Kidney glomerular epithelial cell (primary cell): ENCODE data around the gene STIL.

Source experiments
- DNase-seq: peaks from one replicate; lab custom pipeline; 2025; lab: John Stamatoyannopoulos, UW

The STIL gene

GRCh38 chr1:47235241-47235681, 78.7 kb downstream of the STIL start:
- DNase-seq = no peak

- no peak for DNase-seq
These were observed 80.8 kb downstream of the STIL start for GRCh38 chr1:47233186-47233585.

GRCh38 chr1:47232187-47232874, 81.6 kb downstream of the STIL start, which contains the start of gene TAL1:
TSS of gene TAL1 (minus strand) at chr1:47232225. CDS start at chr1:47225888, 6,337 bp downstream.
- DNase-seq = no peak

- no peak for DNase-seq
These were observed 82.4 kb downstream of the STIL start for GRCh38 chr1:47231301-47232186.

GRCh38 chr1:47230692-47231300, 83.2 kb downstream of the STIL start:
- DNase-seq = no peak

- DNase-seq = no peak
These were observed 83.9 kb downstream of the STIL start for GRCh38 chr1:47229886-47230691.

GRCh38 chr1:47229031-47229885, 84.7 kb downstream of the STIL start:
- DNase-seq = no peak

GRCh38 chr1:47228644-47229030, 85.3 kb downstream of the STIL start:
- no peak for DNase-seq

- no peak for DNase-seq
These were observed 86.4 kb downstream of the STIL start for GRCh38 chr1:47227341-47228232.

- DNase-seq = no peak
These were observed 87.1 kb downstream of the STIL start for GRCh38 chr1:47226839-47227215.

- no peak for DNase-seq
These were observed 87.7 kb downstream of the STIL start for GRCh38 chr1:47226121-47226838.

GRCh38 chr1:47225430-47226100, 88.4 kb downstream of the STIL start:
- no peak for DNase-seq

GRCh38 chr1:47224676-47225399, 89.1 kb downstream of the STIL start:
- DNase-seq = no peak

- no peak for DNase-seq
These were observed 89.8 kb downstream of the STIL start for GRCh38 chr1:47223921-47224675.

GRCh38 chr1:47223174-47223920, 90.6 kb downstream of the STIL start:
- DNase-seq = no peak

- no peak for DNase-seq
These were observed 91.5 kb downstream of the STIL start for GRCh38 chr1:47222476-47222875.
